ENCODE measurements around the gene UNC13B. TPM values are rescaled to one million over a fixed set of nuclear protein-coding genes. Genes with fewer than 3 reads are reported as not detected.
A peak's percentile ranks its signal among the peaks of the same experiment; 100 is the strongest.

The UNC13B gene
- total RNA-seq, 1 experiment from 2014 or later = 9.8 TPM

GRCh38 chr9:35422753-35423152, 260.9 kb downstream of the UNC13B start:
- intact Hi-C loops (cut with micrococcal nuclease) = loop anchor here (10.0 kb wide), 1 partner anchor 152 kb away; no protein-coding TSS in a partner anchor
- Histone ChIP-seq H3K27ac (ENCODE audit: low read length) (peak overlapping the region; percentile 93), H4K20me1 (ENCODE audit: low read length) (no peaks in the 10 kb centered on the region), H3K9ac (ENCODE audit: low read length) (peak overlapping the region; percentile 28; the same call in 1 of the 2 replicates), H3K36me3 (ENCODE audit: low read depth, low read length) (no peaks in the 10 kb centered on the region), H3F3A (ENCODE audit: low read length, unreplicated experiment) (no peaks in the 10 kb centered on the region), H3K9me2 (replicated peaks; ENCODE audit: low read length) (no peaks in the 10 kb centered on the region), H3K4me2 (ENCODE audit: low read length) (no peak overlapping the region), H2AFZ (ENCODE audit: low read length) (no peak overlapping the region), H3K9me3 (ENCODE audit: low read length) (no peaks in the 10 kb centered on the region), H3K4me1 (ENCODE audit: insufficient read depth, low read length) (peaks cover 39% of the 10 kb centered on the region), H3K4me3 (ENCODE audit: low read length) (no peak overlapping the region), H3K27me3 (ENCODE audit: low read length) (no peaks in the 10 kb centered on the region), H3K79me2 (ENCODE audit: low read length) (no peaks in the 10 kb centered on the region)
- TF ChIP-seq EZH2 (IDR thresholded peaks at IDR 0.05; ENCODE audit: low read length, unreplicated experiment) (no peak), EZH2phosphoT487 (IDR thresholded peaks at IDR 0.05; ENCODE audit: borderline replicate concordance, low read length) (no peak), CTCF (conservative IDR thresholded peaks at IDR 0.05; ENCODE audit: low read depth, low read length) (no peak)
- no TSS peak for BruUV-seq (replicated peaks)
- POLR2A ChIA-PET (ENCODE audit: unreplicated experiment) = no interaction called here
- DNase-seq = no peak
- ATAC-seq = no peak
- CTCF ChIA-PET = no interaction called here

DNA sequence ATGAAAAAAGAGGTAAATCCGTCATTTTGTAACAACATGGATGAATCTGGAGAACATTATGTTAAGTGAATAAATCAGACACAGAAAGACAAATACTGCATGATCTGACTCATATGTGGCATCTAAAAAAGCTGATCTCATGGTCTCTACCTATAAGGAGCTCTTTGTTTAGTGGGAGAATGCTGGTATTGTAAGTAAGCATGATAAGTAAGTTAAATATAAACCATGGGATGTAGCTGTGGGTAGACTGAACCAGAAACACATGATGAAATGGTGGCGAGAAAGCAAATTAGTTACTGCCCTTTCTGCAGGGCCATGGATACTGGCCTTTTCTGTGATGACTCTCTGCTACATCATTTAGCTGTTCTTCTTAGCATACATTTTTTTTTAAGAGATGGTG, 261.7 kb downstream of the UNC13B start:
- H3K27me3 ChIP-seq (ENCODE audit: low read length) = no peaks in the 10 kb centered on the region
- peak overlapping the region; percentile 33 for H3K4me2 ChIP-seq (ENCODE audit: low read length)
- peak; percentile 82 for ATAC-seq
- TF ChIP-seq CTCF (conservative IDR thresholded peaks at IDR 0.05; ENCODE audit: low read depth, low read length) (no peak), EZH2 (IDR thresholded peaks at IDR 0.05; ENCODE audit: low read length, unreplicated experiment) (no peak)
- CTCF ChIA-PET = no interaction called here
- H4K20me1 ChIP-seq (ENCODE audit: low read length) = no peaks in the 10 kb centered on the region
- H3K79me2 ChIP-seq (ENCODE audit: low read length) = no peaks in the 10 kb centered on the region
- peak overlapping the region; percentile 26; the same call in 1 of the 2 replicates for H2AFZ ChIP-seq (ENCODE audit: low read length)
- BruUV-seq (replicated peaks) = no TSS peak
- peak overlapping the region; percentile 93 for H3K27ac ChIP-seq (ENCODE audit: low read length)
- H3K36me3 ChIP-seq (ENCODE audit: low read depth, low read length) = no peaks in the 10 kb centered on the region
- H3K4me3 ChIP-seq (ENCODE audit: low read length) = no peak overlapping the region
- H3K4me1 ChIP-seq (ENCODE audit: insufficient read depth, low read length) = peaks cover 39% of the 10 kb centered on the region
- H3F3A ChIP-seq (ENCODE audit: low read length, unreplicated experiment) = no peaks in the 10 kb centered on the region
- POLR2A ChIA-PET (ENCODE audit: unreplicated experiment) = interaction anchor here (0.6 kb wide), 2 partner anchors 39 to 95 kb away, joined by 3 read pairs; no protein-coding TSS in a partner anchor
- DNase-seq = peak; percentile 63
- no peaks in the 10 kb centered on the region for H3K9me2 ChIP-seq (replicated peaks; ENCODE audit: low read length)
- H3K9ac ChIP-seq (ENCODE audit: low read length) = peak overlapping the region; percentile 51
- intact Hi-C loops (cut with micrococcal nuclease) = loop anchor here (10.0 kb wide), 1 partner anchor 151 kb away; no protein-coding TSS in a partner anchor
- no peaks in the 10 kb centered on the region for H3K9me3 ChIP-seq (ENCODE audit: low read length)
